Cerebellar cortex (tissue), 1 donor: ENCODE data around the gene KIFAP3.

ENCODE experiments used
- DNase-seq: peaks from one replicate; pipeline ENCODE4 v3.0.0-alpha.2; 2015; ENCODE audit warnings: low spot score

Gene KIFAP3

DNA sequence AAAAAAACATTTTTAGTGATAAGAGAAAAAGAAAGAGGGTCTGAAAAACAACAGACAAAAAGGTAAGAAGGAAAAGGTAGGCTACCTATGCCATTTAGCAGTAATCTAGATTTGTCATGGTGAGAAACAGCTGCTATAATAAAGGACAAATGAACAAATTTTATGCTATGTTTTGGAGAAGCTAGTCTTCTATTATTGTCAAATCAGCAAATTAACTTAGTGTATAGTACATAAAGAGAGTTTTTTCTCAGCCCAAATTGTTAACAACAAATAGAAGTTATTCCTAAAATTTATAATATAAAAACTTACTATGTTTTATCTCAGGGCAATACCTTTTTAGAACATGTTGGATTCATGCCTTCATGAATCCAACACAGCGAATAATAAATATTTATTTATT is 88.7 kb downstream of the KIFAP3 start:
- DNase-seq, result no peak

DNA sequence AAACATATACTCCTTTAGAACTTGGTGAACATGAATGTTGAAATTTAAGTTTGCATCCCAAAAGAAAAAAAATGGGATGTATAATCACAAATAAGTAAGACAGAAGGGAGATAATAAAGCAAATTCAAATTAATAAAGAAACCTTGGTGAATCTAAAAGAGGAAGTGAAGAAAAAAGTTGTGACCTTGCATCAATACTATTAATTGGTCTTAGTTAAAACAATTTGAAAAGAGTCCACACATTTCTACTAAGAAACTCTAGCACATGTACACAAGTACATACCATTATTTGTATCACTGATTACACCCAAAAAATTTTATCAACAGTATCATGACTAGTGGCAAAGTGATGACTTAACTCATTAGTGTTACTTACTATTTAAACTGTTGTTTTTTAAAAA is 100.4 kb downstream of the KIFAP3 start:
- no peak for DNase-seq

DNA sequence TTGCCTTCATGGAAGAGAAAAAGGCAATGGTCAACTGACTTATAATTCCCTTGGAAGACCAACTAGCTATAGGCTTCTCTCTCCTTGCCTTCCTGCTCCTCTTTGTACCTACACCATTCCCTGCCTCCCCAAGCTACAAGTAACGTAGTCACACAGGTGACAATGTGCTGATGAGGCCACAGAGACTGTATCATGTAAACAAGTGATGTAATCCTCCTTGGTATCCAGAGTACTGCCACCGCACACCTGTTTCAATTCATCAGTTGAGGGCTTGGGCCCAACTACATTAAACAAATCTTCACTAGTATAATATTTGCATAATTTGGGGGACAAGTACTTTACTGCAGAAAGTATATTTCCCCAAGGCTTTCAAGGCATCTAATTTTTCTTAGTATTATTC is 104.4 kb downstream of the KIFAP3 start:
- no peak for DNase-seq

DNA sequence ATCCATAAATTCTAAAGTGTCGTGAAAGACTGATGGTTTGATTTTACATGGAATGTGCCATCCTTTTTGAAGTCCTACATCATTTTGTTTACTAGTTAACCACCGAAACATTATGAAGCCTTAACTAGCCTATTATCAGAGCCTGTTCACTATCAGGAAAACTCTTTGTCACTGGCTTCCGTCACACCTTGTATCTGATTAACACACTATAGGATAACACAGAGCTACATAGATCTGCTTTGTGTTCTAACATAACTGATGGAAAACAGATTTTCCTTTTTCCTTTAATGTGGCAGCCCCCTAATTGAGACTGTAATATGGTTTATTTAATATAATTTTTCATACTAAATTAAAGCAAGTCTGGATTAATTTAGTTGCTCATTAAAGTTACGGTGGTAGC is 106.3 kb downstream of the KIFAP3 start:
- no peak for DNase-seq

DNA sequence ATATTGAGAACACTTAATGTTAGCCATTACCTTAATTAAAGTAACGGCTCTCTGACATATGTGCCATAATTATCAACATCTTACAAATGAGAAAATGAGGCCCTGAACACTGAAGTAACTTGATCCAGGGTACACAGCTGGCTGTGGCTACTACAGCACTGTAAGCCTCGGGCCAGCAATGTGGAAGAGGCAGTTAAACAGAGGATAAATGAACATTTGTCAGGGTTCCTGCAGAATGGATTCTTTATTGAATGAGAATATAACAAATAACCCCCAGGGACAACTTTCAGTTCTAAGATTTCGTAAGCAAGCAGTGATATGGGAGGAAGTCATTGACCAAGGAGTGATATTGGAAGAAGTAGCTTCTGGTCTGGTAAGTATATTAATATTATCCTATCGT is 110.3 kb downstream of the KIFAP3 start:
- DNase-seq, result no peak

DNA sequence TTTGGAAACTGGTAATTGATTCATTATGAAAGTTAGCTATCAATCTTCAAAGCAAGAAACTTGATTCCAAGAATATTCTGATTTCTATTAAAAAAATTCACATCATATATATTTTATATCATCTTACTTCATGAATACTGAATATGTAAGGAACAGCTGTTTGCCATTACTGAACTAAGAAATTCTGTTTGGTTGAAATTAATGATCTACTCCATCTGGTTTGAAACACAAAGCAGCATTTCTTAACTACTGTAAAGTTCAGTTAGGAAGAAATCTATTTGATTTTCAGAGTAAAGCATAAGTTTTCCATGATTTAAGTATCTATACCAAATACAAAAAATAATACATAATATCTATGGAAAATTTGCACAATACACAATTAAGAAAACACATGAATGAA is 114.8 kb downstream of the KIFAP3 start:
- no peak for DNase-seq

DNA sequence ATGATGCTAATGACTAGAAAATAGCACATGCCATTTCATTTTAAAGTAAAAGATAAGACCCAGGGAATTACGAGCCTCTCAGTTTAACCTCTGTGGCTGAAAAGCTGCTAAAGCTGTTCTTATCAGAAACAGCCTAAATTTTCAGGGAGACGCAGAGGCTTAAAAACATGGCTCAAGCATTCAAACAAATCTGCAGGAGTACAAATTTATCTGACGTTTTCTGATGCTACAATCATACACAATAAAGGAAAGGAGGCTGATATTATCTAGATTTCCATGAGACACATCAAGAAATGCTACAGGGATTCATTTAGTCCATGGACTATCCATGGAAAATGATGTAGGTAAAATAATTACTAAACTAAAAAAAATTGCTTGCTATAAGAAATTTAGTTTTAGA is 115.5 kb downstream of the KIFAP3 start:
- DNase-seq, result no peak

DNA sequence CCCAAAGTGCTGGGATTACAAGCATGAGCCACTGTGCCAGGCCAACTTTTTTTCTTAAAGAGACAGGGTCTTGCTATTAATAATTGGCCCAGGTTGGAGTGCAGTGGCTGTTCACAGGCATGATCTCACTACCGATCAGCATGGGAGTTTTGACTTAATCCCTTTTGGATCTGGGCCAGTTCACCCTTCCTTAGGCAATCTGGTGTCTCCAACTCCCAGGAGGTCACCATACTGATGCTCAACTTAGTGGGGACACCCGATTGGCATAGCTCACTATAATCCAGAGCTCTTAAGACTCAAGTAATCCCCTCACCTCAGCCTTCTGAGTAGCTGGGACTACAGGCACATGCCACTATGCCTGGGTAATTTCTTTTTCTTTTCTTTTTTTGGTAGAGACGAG is 116.6 kb downstream of the KIFAP3 start:
- DNase-seq, result no peak

DNA sequence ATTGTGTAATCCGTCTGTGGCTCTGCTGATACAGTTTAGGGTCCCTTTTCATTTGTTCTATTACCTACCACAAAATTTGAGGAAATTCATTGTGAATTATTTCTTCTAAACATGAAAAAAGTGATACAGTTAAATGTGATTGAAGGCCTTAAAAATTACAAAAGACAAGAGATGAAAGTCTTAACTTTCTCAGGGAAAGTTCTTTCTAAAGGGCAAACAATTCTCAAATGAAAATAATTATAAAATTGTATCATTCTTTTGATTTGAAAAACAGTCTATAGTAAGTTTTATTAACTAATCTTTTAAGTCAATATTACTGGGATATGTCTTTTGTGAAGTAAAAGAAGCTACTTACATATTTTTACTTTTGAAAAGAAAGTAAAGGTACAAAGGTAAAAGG is 123.4 kb downstream of the KIFAP3 start:
- DNase-seq, result no peak

DNA sequence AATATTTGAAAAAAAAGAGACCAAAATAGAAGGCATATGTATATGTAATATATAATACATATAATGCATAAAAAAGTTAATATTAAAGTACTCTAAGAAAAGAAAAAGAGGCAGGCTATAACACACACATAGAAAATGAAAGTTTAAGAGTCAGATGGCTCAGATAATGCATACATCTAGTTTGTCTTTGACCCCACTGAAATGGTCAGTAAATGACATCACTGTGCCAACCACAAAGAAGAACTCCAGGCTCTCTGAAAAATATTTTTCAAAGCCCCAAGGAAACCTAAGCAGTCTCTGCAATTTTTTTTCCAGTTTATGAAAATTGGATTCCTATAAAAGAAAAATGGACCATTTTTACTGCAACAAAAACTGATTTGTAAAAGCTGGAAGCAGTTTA is 125.4 kb downstream of the KIFAP3 start:
- DNase-seq, result no peak

DNA sequence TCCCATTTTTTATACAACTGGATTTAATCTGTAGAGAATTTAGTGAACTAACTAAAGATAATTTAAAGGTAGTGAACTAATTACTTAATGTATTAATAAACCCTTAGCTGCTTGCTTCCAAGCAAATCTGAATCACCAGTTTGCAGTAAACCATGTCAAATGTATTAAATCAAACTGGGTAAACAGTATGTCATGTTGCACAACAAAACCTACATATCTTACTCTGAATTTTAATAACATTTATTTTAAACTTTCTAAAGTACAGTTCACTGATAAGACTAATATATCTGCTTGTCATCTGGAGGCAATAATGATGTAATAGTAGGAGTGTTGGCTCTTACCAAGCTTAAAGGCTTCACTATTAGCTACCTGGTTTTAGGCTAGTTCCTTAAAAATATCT is 128.3 kb downstream of the KIFAP3 start:
- DNase-seq, result no peak

DNA sequence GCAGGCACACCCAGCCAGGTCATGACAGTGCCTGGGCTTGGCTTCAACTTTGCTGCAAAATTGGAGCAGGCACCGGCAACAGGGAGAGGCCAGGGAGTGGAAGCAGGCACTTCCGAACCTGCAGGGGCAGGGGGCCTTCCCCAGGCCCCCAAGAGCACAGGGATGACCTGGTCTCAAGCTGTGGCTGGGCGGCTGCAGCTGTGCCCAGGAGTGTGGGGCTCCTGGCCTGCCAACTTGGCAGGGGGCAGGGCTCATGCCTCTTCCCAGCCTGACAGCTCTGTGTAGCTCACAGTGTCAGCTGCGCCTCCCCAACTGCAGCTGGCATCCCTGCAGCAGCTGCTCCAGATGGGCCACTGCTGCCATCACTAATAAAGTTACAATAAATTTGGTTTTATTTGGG is 129.3 kb downstream of the KIFAP3 start:
- no peak for DNase-seq

DNA sequence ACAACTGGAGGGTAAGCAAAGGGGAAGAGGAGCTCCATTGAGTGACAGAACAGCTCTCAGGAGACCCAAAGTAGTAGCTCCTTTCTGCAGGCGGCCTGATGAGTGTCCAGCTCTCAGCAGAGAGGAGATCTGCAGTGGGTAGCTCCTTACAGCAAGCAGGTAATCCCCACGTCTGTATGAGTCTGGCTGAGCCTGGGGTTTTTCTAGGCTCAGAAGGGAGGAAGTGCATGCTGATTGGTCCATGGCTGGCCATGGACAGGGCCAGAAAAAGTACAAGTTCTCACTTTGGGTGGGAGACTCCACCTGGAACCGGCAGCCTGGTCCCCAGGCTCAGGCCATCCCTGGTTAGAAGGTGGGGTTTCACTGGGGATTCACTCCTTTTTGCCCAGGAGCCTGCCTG is 129.9 kb downstream of the KIFAP3 start:
- DNase-seq, result peak; percentile 26

DNA sequence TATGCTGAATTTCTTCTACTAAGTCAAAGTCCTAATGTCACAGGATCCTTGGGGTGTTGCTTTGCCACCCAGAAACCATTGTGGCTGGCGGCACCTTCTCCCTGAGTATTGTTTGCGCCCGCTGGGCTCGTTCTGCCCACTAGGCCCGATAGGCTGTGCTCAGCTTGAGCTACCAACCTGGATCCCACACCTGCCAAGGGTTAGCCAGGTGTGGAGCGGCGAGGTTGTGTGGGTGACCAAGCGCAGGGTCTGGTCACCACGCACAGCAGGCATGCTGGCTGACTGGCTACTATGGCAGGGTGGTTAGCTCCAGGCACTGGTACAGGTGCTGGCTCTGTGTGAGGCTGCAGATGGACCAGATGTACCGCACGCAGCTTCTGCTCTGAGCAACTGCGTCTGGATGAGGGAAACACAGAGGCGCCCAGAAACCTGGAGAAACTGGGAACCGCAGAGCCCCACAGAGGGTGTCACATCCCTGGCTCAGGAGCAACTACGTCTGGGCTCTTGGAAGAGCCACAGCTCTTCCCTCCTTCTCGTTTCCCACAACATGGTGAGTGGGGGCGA is 130.4 kb downstream of the KIFAP3 start:
- DNase-seq, result peak; percentile 10

DNA sequence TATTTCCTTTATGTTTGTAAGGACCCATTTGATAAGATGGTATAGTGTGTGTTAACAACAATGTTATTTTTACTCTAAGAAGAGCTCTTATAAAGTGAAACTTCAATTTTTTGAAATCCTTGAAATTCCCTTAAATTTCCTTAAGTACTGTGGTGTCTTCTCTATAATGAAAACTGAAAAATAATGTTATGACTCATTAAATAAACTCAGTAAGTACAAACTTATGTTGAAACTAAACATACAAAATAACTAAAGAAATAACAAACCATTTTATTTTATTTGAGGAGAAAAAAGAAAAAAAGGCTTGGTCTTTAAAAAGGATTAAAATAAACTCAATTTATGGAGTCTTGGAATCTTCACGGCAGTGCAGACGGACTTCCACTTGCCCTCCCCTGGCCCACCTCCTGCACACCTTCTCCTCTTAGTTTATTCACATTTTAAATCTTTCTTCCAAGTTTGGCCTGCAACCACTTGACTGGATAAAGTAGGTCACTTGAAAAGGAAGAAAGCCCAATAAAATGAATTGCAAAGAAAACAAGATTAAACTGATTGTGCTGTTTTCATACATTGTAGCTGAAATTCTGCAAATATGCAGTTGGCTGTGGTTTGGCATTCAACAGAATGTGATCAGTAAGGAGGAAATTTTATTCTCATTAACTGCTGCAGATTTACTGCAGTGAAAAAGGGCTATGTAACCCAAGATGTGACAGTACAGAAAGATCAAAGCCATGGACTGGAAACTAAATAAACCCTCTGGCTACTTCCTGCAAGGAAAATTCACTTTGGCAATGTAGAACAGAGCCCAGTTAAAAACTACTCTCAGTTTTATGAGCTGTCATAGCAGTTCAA is 132.3 kb downstream of the KIFAP3 start:
- peak; percentile 60 for DNase-seq

DNA sequence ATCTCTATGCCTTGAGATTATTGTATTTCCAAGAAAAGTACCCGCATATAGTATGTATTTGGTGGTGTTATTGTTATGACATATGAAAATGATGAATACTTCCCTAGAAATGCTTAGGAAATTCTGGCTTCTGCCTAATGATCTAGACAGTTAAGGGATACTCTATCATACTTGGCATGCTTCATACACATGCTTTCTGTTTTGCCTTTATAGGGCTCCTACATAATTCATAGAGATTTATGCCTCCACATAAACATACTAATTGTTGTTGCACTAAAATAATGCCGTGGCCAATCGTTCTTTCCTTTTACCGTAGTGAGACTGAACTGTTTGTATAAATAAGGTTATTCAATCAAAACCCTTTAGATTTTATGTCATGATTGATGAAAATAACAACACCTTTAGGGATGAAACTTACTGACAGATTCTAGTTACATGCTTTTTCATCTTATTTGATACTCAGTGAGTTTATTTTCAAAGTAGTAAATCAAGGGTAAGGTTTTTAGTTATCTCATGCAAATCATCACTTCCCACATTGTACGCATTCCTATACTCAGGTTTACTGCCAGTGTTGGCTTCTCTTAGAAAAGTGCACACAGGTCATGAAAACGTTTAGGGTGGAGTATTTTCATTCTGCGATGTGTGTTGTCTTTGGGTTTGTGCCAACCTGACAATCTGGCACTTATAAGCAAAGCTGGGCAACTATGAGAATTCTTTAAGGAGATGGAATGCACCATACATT is 140.3 kb downstream of the KIFAP3 start:
- peak; percentile 60 for DNase-seq

DNA sequence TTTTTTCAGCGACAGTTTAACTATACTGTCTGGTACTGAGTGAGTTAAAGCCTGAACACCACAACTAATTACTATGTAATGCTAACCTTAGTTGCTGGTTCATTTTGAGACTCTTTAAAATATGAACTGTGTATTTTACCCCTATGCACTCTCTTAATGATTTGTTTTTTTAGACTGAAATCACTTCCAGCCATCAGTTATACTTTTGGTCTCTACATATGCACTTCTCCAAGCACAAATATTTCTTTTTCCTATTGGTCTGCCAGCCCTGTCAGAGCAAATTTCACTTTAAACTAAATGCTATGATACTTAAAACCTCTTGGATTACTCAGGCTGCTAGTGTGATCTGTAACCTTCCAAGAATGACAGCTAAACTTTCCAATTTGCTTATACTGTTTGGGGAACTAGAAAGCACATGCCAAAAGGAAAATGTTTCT is 142.7 kb downstream of the KIFAP3 start:
- peak; percentile 61 for DNase-seq

DNA sequence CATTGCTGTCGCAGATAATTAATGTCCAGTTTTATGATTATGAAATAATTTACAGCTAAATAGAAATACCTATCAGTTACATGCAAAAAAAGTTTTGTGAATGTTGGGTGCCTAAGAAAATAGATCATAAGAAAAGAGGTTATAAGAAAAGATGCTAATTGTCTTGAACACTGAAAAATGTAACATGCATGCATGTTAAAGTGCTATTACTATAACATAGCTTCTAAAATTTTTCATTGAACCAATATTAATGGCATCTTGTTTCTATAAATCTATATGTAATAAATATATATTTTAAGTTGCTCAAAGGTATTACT is 145.3 kb downstream of the KIFAP3 start:
- DNase-seq, result no peak

DNA sequence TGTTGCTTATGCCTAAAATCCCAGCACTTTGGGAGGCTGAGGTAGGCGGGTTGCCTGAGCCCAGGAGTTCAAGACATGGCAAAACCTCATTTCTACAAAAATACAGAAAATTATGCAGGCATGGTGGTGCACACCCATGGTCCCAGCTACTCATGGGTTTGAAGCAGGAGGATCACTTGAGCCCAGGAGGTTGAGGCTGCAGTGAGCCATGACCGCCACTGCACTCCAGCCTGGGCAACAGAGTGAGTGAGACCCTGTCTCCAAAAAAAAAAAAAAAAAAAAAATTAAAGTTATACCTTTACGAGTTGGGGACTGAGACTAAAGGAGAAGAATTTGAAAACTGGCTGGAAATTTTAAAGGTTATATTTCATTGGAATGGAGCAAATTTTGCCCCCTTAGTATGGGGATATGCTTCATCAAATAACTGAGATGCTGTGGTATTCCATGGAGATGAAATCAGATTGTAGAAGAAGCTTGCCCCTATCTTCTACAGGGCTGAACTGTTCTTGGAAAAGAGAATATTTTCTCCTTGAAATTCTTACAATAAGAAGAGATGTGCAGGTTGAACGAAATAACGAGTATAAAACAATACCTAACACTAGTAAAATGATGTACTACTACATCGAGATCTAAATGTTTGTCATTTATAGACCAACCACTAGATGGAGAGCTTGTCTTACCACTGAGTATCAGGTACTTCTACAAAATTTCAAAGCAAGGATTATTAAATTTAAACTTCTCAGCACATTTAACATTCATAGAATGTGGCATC is 145.9 kb downstream of the KIFAP3 start:
- peak; percentile 53 for DNase-seq

DNA sequence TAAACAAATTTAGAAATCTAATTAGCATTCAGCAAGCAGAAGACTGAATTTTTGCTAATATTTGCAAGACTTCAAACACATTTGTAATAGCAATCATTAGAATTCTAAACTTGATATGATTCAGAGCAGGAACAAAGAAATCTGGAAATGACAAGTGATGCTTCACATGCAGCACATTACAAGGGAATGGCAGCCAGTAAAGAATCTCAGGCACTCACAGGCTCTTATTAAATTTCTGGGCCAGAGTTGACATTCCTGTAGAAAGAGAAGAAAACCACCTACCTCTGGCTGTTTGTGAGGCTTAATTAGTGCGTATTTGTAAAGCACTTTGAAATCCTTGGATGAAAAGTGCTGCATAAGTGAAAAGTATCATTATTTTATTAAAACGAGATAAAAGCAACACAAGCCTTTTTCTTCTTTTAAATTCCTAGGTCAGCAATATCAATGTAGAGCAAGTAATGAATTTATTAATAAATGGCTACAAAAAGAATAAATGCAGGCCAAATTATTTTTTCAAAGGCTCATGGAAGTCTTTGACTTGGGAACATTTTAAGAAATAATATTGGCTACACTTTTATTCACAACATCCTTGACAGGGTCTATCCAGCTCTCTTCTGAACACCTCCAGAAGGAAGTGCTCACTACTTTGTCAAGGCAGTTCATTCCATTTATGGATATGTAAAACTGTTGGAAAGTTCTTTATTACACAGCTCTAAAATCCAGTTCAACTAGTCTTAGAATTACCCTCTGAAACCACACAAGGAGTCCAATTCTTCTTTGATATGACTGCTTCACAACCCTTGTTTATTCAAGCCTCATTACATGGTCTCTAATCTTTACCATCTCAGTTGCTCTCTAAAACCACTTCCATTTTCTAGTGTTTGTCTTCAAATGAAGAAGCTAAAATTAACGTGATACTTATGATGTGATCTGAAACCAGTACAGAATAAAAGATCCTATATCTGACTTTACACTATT is 148.7 kb downstream of the KIFAP3 start:
- DNase-seq, result no peak

DNA sequence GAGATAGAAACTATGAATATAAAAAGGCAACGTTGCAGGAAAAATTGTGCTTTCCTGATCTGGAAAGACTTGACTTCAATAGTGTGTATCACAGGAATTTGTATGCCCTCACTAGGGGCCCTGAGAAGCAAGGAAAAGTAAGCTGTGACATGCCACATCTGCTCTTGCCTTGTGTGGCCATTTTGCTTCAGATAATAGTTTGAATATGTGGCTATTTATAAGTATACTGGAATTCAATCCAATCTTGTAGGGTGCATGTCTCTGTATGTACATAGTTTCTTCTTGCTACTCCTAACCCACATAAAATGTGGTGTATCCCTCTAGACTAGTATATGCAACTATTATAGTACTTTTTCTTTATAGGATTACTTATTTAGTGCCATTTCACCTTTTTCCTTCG is 149.7 kb downstream of the KIFAP3 start:
- DNase-seq, result no peak
